Measurements from ENCODE around the gene SLC22A4. TPM values are rescaled to one million over a fixed set of nuclear protein-coding genes. Genes with fewer than 3 reads are reported as not detected.

Gene SLC22A4
- polyA plus RNA-seq, 1 donor from 2014 or later, result 2.0 TPM

DNA sequence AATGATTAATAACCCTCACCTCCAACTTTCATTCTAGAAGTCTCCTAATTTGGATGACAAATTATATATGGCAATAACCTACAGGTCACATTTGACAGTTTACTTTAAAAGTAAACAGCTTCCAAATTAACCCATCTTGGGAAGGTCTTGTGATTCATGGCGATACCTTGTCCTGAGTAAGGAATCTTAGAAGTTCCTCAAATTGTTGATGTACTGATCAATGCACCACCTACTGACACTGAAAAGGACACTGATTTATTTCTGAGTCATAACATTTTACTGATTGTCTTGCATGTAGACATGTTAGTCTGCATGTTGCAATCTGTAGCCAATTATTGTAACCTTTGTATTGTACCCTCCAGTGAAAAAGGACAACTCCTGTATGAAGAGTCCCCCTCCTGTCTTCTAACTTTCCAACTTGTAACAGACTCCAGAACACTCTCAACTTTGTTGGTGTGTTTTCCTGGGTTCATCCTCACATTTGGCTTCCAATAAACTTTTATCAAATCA lies 59.3 kb downstream of the SLC22A4 start:
- Histone ChIP-seq H3K9me2 (ENCODE audit: insufficient read depth, low read length) (no peaks in the 10 kb centered on the region), H4K20me1 (ENCODE audit: insufficient read depth) (no peaks in the 10 kb centered on the region), H3K4me3 (ENCODE audit: low read length) (no peak overlapping the region), H3K36me3 (ENCODE audit: insufficient read depth, low read length) (no peaks in the 10 kb centered on the region), H3F3A (ENCODE audit: insufficient read depth, low read length, poor library complexity, severe bottlenecking) (no peaks in the 10 kb centered on the region), H2AFZ (ENCODE audit: low read depth, low read length) (no peak overlapping the region), H3K79me2 (replicated peaks; ENCODE audit: insufficient read depth, low read length) (no peaks in the 10 kb centered on the region), H3K27ac (ENCODE audit: low read length) (no peak overlapping the region), H3K9me3 (ENCODE audit: low read length) (no peaks in the 10 kb centered on the region), H3K4me2 (ENCODE audit: low read length) (no peak overlapping the region), H3K27me3 (ENCODE audit: insufficient read depth, low read depth, low read length) (no peaks in the 10 kb centered on the region), H3K9ac (ENCODE audit: low read length) (no peak overlapping the region)
- no peak for TF ChIP-seq POLR2AphosphoS5 (IDR thresholded peaks at IDR 0.05)
- TF ChIP-seq, protein P1, sequence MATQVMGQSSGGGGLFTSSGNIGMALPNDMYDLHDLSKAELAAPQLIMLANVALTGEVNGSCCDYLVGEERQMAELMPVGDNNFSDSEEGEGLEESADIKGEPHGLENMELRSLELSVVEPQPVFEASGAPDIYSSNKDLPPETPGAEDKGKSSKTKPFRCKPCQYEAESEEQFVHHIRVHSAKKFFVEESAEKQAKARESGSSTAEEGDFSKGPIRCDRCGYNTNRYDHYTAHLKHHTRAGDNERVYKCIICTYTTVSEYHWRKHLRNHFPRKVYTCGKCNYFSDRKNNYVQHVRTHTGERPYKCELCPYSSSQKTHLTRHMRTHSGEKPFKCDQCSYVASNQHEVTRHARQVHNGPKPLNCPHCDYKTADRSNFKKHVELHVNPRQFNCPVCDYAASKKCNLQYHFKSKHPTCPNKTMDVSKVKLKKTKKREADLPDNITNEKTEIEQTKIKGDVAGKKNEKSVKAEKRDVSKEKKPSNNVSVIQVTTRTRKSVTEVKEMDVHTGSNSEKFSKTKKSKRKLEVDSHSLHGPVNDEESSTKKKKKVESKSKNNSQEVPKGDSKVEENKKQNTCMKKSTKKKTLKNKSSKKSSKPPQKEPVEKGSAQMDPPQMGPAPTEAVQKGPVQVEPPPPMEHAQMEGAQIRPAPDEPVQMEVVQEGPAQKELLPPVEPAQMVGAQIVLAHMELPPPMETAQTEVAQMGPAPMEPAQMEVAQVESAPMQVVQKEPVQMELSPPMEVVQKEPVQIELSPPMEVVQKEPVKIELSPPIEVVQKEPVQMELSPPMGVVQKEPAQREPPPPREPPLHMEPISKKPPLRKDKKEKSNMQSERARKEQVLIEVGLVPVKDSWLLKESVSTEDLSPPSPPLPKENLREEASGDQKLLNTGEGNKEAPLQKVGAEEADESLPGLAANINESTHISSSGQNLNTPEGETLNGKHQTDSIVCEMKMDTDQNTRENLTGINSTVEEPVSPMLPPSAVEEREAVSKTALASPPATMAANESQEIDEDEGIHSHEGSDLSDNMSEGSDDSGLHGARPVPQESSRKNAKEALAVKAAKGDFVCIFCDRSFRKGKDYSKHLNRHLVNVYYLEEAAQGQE (IDR thresholded peaks at IDR 0.05; ENCODE audit: borderline replicate concordance), result no peak
- TF ChIP-seq MXI1 (conservative IDR thresholded peaks at IDR 0.05; ENCODE audit: poor library complexity, severe bottlenecking), result no peak
- TF ChIP-seq, protein P2, sequence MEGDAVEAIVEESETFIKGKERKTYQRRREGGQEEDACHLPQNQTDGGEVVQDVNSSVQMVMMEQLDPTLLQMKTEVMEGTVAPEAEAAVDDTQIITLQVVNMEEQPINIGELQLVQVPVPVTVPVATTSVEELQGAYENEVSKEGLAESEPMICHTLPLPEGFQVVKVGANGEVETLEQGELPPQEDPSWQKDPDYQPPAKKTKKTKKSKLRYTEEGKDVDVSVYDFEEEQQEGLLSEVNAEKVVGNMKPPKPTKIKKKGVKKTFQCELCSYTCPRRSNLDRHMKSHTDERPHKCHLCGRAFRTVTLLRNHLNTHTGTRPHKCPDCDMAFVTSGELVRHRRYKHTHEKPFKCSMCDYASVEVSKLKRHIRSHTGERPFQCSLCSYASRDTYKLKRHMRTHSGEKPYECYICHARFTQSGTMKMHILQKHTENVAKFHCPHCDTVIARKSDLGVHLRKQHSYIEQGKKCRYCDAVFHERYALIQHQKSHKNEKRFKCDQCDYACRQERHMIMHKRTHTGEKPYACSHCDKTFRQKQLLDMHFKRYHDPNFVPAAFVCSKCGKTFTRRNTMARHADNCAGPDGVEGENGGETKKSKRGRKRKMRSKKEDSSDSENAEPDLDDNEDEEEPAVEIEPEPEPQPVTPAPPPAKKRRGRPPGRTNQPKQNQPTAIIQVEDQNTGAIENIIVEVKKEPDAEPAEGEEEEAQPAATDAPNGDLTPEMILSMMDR (IDR thresholded peaks at IDR 0.05; ENCODE audit: poor library complexity, severe bottlenecking), result no peak
- no peak for TF ChIP-seq RAD21 (conservative IDR thresholded peaks at IDR 0.05)
- no peak for TF ChIP-seq EP300 (conservative IDR thresholded peaks at IDR 0.05; ENCODE audit: poor library complexity, severe bottlenecking)
- TF ChIP-seq EZH2 (IDR thresholded peaks at IDR 0.05; ENCODE audit: borderline replicate concordance, insufficient read depth, low read length, poor library complexity, severe bottlenecking), result no peak
- TF ChIP-seq SMC3 (conservative IDR thresholded peaks at IDR 0.05; ENCODE audit: poor library complexity), result no peak
- no peak for TF ChIP-seq TAF1 (IDR thresholded peaks at IDR 0.05; ENCODE audit: low read depth)

DNA sequence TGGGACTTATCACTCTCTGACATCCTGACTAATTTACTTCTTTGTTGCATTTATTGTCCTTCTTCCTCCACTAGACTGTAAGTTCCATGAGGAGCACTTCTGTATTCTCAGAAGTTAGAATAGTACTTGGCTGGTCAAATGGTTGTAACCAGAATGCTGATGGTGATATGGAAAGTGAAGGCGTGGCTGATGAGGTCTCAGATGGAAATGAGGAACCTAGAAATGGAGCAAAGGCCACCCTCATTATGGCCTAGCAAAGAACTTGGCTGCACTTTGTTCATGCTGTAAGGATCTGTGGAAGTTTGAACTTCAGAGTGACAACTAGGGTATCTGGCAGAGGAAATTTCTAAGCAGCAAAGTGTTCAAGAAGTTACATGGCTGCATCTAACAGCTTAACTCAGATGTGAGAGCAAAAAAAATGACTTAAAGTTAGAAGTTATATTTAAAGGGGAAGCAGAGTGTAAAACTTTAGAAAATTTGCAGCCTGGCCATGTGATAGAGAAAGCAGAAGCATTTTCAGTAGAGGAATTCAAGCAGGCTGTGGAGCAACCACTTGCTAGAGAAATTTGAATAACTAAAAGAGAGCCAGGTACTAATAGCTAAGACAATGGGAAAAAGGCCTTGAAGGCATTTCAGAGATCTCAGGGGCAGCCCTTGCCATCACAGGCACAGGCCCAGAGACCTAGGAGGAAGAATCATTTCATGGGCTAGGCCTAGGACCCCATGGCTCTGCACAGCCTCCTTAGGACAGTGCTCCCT lies 60.4 kb downstream of the SLC22A4 start:
- Histone ChIP-seq H3K4me2 (ENCODE audit: low read length) (no peak overlapping the region), H3K9me3 (ENCODE audit: low read length) (no peaks in the 10 kb centered on the region), H3K9ac (ENCODE audit: low read length) (no peak overlapping the region), H4K20me1 (ENCODE audit: insufficient read depth) (no peaks in the 10 kb centered on the region), H2AFZ (ENCODE audit: low read depth, low read length) (no peak overlapping the region), H3K4me3 (ENCODE audit: low read length) (no peak overlapping the region), H3K36me3 (ENCODE audit: insufficient read depth, low read length) (no peaks in the 10 kb centered on the region), H3K9me2 (ENCODE audit: insufficient read depth, low read length) (no peaks in the 10 kb centered on the region), H3K79me2 (replicated peaks; ENCODE audit: insufficient read depth, low read length) (no peaks in the 10 kb centered on the region), H3K27ac (ENCODE audit: low read length) (no peak overlapping the region), H3K27me3 (ENCODE audit: insufficient read depth, low read depth, low read length) (no peaks in the 10 kb centered on the region), H3F3A (ENCODE audit: insufficient read depth, low read length, poor library complexity, severe bottlenecking) (no peaks in the 10 kb centered on the region)
- no peak for TF ChIP-seq RAD21 (conservative IDR thresholded peaks at IDR 0.05)
- TF ChIP-seq SMC3 (conservative IDR thresholded peaks at IDR 0.05; ENCODE audit: poor library complexity), result no peak
- TF ChIP-seq, protein P2 (IDR thresholded peaks at IDR 0.05; ENCODE audit: poor library complexity, severe bottlenecking), result no peak
